H9 (cell line): ENCODE data around the gene PEAK3. TPM values are rescaled to one million over a fixed set of nuclear protein-coding genes. Genes with fewer than 3 reads are reported as not detected.

Source experiments
- DNase-seq: peaks from one replicate; pipeline ENCODE4 v3.0.0-alpha.2; 2017
- H2AFZ ChIP-seq: one replicate; pipeline ENCODE4 v1.6.1; 2013; ENCODE audit warnings: mild to moderate bottlenecking, low read length, control low read depth, moderate library complexity
- H2AK5ac ChIP-seq: 2 replicates; pipeline ENCODE4 v1.6.1; 2013; ENCODE audit warnings: low read length, control low read depth, mixed read lengths; ENCODE audit not compliant: insufficient read length
- H2BK120ac ChIP-seq: one replicate; pipeline ENCODE4 v1.6.1; 2013; ENCODE audit warnings: low read depth, mild to moderate bottlenecking, low read length, control low read depth, inconsistent platforms; ENCODE audit not compliant: poor library complexity, severe bottlenecking
- H2BK12ac ChIP-seq: 2 replicates; pipeline ENCODE4 v1.6.1; 2013; ENCODE audit warnings: low read length, control low read depth, mixed read lengths, low read depth; ENCODE audit not compliant: insufficient read length
- H2BK15ac ChIP-seq: 2 replicates; pipeline ENCODE4 v1.6.1; 2013; ENCODE audit warnings: low read depth, low read length, control low read depth
- H2BK20ac ChIP-seq: one replicate; pipeline ENCODE4 v1.6.1; 2013; ENCODE audit warnings: low read depth, mild to moderate bottlenecking, low read length, control low read depth, inconsistent platforms; ENCODE audit not compliant: poor library complexity, severe bottlenecking
- H2BK5ac ChIP-seq: 2 replicates; pipeline ENCODE4 v1.6.1; 2013; ENCODE audit warnings: low read length, control low read depth, mixed read lengths; ENCODE audit not compliant: insufficient read length
- H3K14ac ChIP-seq: 2 replicates; pipeline ENCODE4 v1.6.1; 2013; ENCODE audit warnings: low read length, control low read depth; ENCODE audit not compliant: insufficient read depth
- H3K18ac ChIP-seq: 2 replicates; pipeline ENCODE4 v1.6.1; 2013; ENCODE audit warnings: low read depth, mild to moderate bottlenecking, mixed read lengths, low read length, control low read depth; ENCODE audit not compliant: insufficient read length
- H3K23ac ChIP-seq: 2 replicates; pipeline ENCODE4 v1.6.1; 2013; ENCODE audit warnings: low read length, control low read depth, mixed read lengths, low read depth; ENCODE audit not compliant: insufficient read length
- H3K23me2 ChIP-seq: 2 replicates; pipeline ENCODE4 v1.6.1; 2013; ENCODE audit warnings: low read depth, mild to moderate bottlenecking, mixed read lengths, low read length, control low read depth; ENCODE audit not compliant: insufficient read length, poor library complexity, severe bottlenecking
- H3K27ac ChIP-seq: 2 replicates; pipeline ENCODE4 v1.5.1; 2013; ENCODE audit warnings: low read length, control low read depth, mixed read lengths, low read depth; ENCODE audit not compliant: insufficient read length
- H3K27me3 ChIP-seq: 2 replicates; pipeline ENCODE4 v1.6.1; 2013; ENCODE audit warnings: low read length, control low read depth, inconsistent platforms; ENCODE audit not compliant: insufficient read depth
- H3K4ac ChIP-seq: 2 replicates; pipeline ENCODE4 v1.6.1; 2013; ENCODE audit warnings: low read depth, mild to moderate bottlenecking, control low read depth, inconsistent platforms, low read length, moderate library complexity
- H3K4me1 ChIP-seq: 2 replicates; pipeline ENCODE4 v1.6.1; 2013; ENCODE audit warnings: low read length, control low read depth, inconsistent platforms; ENCODE audit not compliant: insufficient read depth
- H3K4me2 ChIP-seq: 2 replicates; pipeline ENCODE4 v1.6.1; 2013; ENCODE audit warnings: low read length, control low read depth, mixed read lengths; ENCODE audit not compliant: insufficient read length, insufficient read depth
- H3K56ac ChIP-seq: 2 replicates; pipeline ENCODE4 v1.6.1; 2013; ENCODE audit warnings: low read depth, mild to moderate bottlenecking, mixed read lengths, low read length, control low read depth; ENCODE audit not compliant: insufficient read length
- H3K79me1 ChIP-seq: 2 replicates; pipeline ENCODE4 v1.6.1; 2013; ENCODE audit warnings: low read depth, mild to moderate bottlenecking, moderate library complexity, low read length, control low read depth, inconsistent platforms; ENCODE audit not compliant: insufficient read depth, poor library complexity, severe bottlenecking
- H3K79me2 ChIP-seq: 2 replicates; pipeline ENCODE4 v1.6.1; 2013; ENCODE audit warnings: low read length, control low read depth, inconsistent platforms; ENCODE audit not compliant: insufficient read depth
- H3K9ac ChIP-seq: 2 replicates; pipeline ENCODE4 v1.6.1; 2013; ENCODE audit warnings: low read length, control low read depth, mixed read lengths; ENCODE audit not compliant: insufficient read length; ENCODE audit errors: extremely low read depth
- H3K9me3 ChIP-seq: one replicate; pipeline ENCODE4 v1.6.1; 2013; ENCODE audit warnings: low read depth, low read length, inconsistent platforms; ENCODE audit not compliant: control insufficient read depth
- H3T11ph ChIP-seq: one replicate; pipeline ENCODE4 v1.6.1; 2013; ENCODE audit warnings: mild to moderate bottlenecking, low read length, control low read depth, inconsistent platforms
- H4K20me1 ChIP-seq: one replicate; pipeline ENCODE4 v1.6.1; 2013; ENCODE audit not compliant: control insufficient read depth, insufficient read length, insufficient read depth
- H4K5ac ChIP-seq: 2 replicates; pipeline ENCODE4 v1.6.1; 2013; ENCODE audit warnings: low read depth, mild to moderate bottlenecking, mixed read lengths, low read length, control low read depth; ENCODE audit not compliant: insufficient read length
- H4K8ac ChIP-seq: replicated peaks from 2 replicates; pipeline ENCODE4 v1.6.1; 2013; ENCODE audit warnings: low read length, control low read depth, mixed read lengths, low read depth; ENCODE audit not compliant: insufficient read length
- H4K91ac ChIP-seq: 2 replicates; pipeline ENCODE4 v1.6.1; 2013; ENCODE audit warnings: low read depth, mild to moderate bottlenecking, moderate library complexity, mixed read lengths, low read length, control low read depth; ENCODE audit not compliant: insufficient read length
- H3K27ac Mint-ChIP-seq, 3 experiments: 2 replicates in 2 of 3; 3 replicates in 1 of 3; pipeline ENCODE4 v1.8.0; 2020 to 2021; ENCODE audit warnings: mixed read lengths in 3 of 3, mild to moderate bottlenecking in 1 of 3, moderate library complexity in 1 of 3
- H3K27me3 Mint-ChIP-seq: 2 replicates; pipeline ENCODE4 v1.8.0; 2021; ENCODE audit warnings: low read depth, mild to moderate bottlenecking, moderate library complexity, mixed read lengths
- H3K36me3 Mint-ChIP-seq, 3 experiments: 2 replicates in 2 of 3; 3 replicates in 1 of 3; pipeline ENCODE4 v1.8.0; 2020 to 2021; ENCODE audit warnings: low read depth in 3 of 3, mixed read lengths in 3 of 3; ENCODE audit not compliant: insufficient read depth in 1 of 3
- H3K4me1 Mint-ChIP-seq, 2 experiments: 2 replicates each; pipeline ENCODE4 v1.8.0; 2020; ENCODE audit warnings: mixed read lengths in 2 of 2
- H3K4me3 Mint-ChIP-seq, 2 experiments: 2 replicates in 1 of 2; 3 replicates in 1 of 2; pipeline ENCODE4 v1.8.0; 2020 to 2021; ENCODE audit warnings: mild to moderate bottlenecking in 2 of 2, mixed read lengths in 2 of 2, moderate library complexity in 1 of 2
- H3K9me3 Mint-ChIP-seq, 2 experiments: 2 replicates in 1 of 2; 3 replicates in 1 of 2; pipeline ENCODE4 v1.8.0; 2020; ENCODE audit warnings: mild to moderate bottlenecking in 2 of 2, mixed read lengths in 2 of 2, moderate library complexity in 1 of 2
- WGBS: extraction: QIAGEN DNeasy Blood & Tissue Kit; methylation state at CpG from one replicate; pipeline ENCODE4 v1.1.7; 2013; ENCODE audit warnings: missing lambda C conversion rate, low lambda C conversion rate, mixed read lengths; ENCODE audit not compliant: insufficient read length; ENCODE audit errors: extremely low coverage; 5-methylcytosine and 5-hydroxymethylcytosine counted together
- total RNA-seq: library from RNA; stranded (reverse); gene quantifications from 2 replicates; pipeline ENCODE4 v1.2.1, GENCODE V29; 2021
- TF ChIP-seq, protein P1 (sequence below): fragments of 200-600 bp; sonication (generic); conservative IDR thresholded peaks from 3 replicates; pipeline ENCODE4 v1.8.0; 2021; ENCODE audit warnings: antibody characterized with exemption, mild to moderate bottlenecking

PEAK3 gene
- total RNA-seq, 1 experiment from 2014 or later = not detected

DNA sequence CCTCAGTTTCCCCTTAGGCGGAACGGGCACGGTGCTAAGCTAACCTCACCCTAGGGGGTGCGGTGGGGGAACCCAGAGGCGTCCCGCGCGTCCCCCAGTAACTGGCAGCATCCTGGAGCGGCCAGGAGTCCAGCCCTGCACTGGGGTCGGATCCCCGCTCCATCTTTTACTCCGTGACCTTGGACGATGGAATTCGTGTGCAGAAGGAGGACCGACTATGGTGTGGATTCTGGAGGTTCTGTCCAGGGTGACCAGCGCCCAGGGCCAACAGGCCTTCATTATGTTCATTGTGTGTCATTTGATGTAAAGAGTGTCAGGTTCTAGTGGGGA lies 47.1 kb upstream of the PEAK3 start:
- peaks cover 36 to 50% of the 10 kb centered on the region in 2 experiments for H3K4me1 Mint-ChIP-seq

More for the DNA sequence above, 47.1 kb upstream of the PEAK3 start:
- Histone ChIP-seq H3K27me3 (no peaks in the 10 kb centered on the region), H4K20me1 (peaks cover 5% of the 10 kb centered on the region), H2AFZ (no peak overlapping the region), H3K79me2 (peaks cover 5% of the 10 kb centered on the region; the same call in 1 of the 2 replicates), H3K56ac (no peak overlapping the region), H2BK20ac (no peak overlapping the region), H4K91ac (no peak overlapping the region), H2AK5ac (no peak overlapping the region), H3K18ac (no peak overlapping the region), H3K9ac (peak overlapping the region; percentile 53), H3K4me2 (peak overlapping the region; percentile 90), H4K5ac (no peak overlapping the region), H3K9me3 (no peaks in the 10 kb centered on the region), H3K79me1 (no peaks in the 10 kb centered on the region), H3K14ac (peak overlapping the region; percentile 81), H3K23ac (no peak overlapping the region), H2BK12ac (no peak overlapping the region), H2BK15ac (no peak overlapping the region), H2BK120ac (no peak overlapping the region), H3K4ac (no peak overlapping the region), H2BK5ac (no peak overlapping the region), H3K23me2 (peaks cover 9% of the 10 kb centered on the region), H3K27ac (no peak overlapping the region), H4K8ac (no peak overlapping the region), H3K4me1 (peaks cover 5% of the 10 kb centered on the region; the same call in 1 of the 2 replicates), H3T11ph (no peak overlapping the region)
- Mint-ChIP-seq H3K36me3 (peaks cover 5 to 28% (median 25%) of the 10 kb centered on the region in 3 experiments), H3K27ac (peak overlapping the region; percentile 71 to 95 (median 92); a peak in 4 of 7 replicates), H3K4me3 (peak overlapping the region; percentile 98 to 99), H3K9me3 (no peaks in the 10 kb centered on the region), H3K27me3 (peaks cover 1% of the 10 kb centered on the region; the same call in 1 of the 2 replicates)
- no CpG with 5 or more reads among the region's 16 CpGs for WGBS
- no peak for DNase-seq
- TF ChIP-seq, protein P1, sequence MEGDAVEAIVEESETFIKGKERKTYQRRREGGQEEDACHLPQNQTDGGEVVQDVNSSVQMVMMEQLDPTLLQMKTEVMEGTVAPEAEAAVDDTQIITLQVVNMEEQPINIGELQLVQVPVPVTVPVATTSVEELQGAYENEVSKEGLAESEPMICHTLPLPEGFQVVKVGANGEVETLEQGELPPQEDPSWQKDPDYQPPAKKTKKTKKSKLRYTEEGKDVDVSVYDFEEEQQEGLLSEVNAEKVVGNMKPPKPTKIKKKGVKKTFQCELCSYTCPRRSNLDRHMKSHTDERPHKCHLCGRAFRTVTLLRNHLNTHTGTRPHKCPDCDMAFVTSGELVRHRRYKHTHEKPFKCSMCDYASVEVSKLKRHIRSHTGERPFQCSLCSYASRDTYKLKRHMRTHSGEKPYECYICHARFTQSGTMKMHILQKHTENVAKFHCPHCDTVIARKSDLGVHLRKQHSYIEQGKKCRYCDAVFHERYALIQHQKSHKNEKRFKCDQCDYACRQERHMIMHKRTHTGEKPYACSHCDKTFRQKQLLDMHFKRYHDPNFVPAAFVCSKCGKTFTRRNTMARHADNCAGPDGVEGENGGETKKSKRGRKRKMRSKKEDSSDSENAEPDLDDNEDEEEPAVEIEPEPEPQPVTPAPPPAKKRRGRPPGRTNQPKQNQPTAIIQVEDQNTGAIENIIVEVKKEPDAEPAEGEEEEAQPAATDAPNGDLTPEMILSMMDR = no peak
